NCI-H2081 (cell line): ENCODE data around the gene EMB.
"Not testable (repeated sequence)": the region's sequence is repeated elsewhere in the genome, so short reads cannot be mapped to it uniquely, and the experiment has no call there.

ENCODE experiments used
- DNase-seq, 2 experiments: peaks; one replicate each; lab custom pipeline; 2025; lab: John Stamatoyannopoulos, UW

Gene EMB, protein sequence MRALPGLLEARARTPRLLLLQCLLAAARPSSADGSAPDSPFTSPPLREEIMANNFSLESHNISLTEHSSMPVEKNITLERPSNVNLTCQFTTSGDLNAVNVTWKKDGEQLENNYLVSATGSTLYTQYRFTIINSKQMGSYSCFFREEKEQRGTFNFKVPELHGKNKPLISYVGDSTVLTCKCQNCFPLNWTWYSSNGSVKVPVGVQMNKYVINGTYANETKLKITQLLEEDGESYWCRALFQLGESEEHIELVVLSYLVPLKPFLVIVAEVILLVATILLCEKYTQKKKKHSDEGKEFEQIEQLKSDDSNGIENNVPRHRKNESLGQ

DNA sequence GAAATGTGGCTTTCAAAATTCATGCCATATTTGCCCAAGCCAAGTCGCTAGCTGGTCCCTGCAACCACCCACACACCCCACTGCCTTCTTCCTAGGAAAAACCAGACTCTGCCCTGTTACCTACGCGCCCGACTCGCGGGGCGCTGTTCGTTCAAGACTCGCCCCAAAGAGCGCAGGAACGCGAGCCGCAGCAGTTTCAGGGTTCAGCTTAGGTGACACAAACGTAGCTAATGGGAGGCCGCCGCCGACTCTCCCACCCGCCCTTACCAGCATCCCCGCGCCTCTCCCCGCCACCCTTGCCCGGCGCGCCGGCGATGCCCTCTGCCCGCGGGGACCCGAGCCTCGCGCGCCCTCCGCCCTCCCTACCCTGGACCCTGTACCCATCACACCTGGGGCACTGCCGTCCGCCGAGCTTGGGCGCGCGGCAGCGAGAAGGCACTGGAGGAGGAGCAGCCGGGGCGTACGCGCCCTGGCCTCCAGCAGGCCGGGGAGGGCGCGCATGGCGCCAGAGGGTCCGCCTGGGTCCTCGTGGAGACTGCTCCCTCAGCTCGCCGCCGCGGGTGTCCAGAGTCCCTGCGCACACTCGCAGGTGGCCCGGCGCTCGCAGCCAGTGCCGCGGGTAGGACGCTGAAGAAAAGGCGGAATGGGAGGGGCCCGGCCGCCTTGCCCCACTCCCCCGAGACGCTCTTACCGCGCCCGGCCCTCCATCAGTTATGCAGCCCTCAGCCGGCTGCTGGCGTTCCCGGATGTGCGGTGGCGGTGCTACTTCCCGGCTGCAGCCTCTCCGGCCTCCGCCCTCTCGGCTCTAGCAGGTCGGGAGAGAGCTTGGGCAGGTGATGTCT is at the start of gene EMB:
TSS of gene EMB (minus strand) at position 638 of the 842 bp plus-strand sequence. CDS start at position 501, 137 bp downstream.
- peak; percentile 77 to 78 for DNase-seq

DNA sequence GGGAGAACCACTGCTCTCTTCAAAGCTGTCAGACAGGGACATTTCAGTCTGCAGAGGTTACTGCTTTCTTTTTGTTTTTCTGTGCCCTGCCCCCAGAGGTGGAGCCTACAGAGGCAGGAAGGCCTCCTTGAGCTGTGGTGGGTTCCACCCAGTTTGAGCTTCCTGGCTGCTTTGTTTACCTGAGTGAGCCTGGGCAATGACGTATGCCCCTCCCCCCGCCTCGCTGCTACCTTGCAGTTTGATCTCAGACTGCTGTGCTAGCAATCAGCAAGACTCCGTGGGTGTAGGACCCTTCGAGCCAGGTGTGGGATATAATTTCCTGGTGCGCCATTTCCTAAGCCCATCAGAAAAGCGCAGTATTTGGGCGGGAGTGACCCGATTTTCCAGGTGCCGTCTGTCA is 48.4 kb upstream of the EMB start:
- not testable (repeated sequence) for DNase-seq

DNA sequence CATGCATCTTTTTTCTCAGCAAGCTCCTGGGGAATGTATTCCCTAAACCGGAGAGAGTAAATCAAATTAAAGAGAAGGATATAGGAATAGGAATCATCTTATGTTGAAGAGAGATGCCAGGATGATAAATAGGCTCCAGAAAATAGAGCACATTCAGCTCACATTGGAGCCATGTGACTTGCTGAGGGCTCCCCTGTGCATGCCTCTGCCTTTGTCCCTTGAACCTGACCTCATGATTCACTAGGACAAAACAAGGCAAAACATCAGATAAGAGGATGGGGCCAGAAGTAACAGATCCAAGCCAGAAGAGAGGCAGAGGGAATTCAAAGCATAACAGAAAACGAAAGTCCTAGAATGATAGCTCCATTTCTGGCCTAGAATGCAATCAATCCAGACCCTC is 37.7 kb upstream of the EMB start:
- not testable (repeated sequence) for DNase-seq

DNA sequence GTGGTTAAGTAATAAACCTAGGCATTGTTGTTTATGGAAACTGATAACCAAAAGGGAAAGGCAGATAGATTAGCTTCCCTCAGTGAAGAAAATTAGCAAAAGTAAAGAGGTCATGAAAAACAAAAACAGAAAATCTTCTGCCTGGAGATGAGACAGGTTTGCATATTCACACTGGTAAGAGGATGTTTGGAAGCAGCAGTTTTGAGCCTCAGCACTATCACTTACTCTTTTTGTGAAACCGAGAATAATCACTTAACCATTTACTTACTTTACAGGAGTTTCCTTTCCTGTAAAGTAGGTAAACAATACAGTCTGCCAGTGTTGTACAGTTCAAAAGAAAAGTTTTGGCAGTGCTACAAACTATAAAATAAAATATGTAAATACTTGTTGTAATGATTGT is 35.5 kb upstream of the EMB start:
- no peak for DNase-seq

DNA sequence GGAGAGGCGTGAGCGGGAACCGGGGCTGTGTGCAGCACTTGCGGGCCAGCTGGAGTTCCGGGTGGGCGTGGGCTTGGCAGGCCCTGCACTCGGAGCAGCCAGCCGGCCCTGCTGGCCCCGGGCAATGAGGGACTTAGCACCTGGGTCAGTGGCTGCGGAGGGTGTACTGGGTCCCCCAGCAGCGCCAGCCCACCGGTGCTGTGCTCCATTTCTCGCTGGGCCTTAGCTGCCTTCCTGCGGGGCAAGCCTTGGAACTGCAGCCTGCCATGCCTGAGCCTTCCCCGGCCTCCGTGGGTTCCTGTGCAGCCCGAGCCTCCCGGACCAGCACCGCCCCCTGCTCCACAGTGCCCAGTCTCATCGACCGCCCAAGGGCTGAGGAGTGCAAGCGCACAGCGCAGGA is 23.9 kb upstream of the EMB start:
- not testable (repeated sequence) for DNase-seq

DNA sequence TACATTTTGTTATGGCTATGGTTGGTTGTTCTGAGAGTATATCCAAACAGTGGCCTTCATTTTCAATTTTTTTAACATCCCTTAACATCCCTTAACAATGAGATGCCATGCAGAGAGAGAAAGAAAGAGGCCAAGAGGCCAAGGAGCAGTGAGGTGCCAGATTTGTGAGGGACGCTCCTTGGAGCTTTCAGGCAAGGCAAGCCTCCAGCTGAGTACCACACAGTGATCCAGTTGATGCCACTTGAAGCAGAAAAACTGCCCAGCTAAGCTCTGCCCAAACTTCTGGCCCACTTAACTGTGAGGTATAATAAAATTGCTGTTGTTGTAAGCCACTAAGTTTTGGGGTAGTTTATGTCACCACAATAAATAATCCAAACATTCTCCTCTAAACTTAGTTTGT is 22.6 kb upstream of the EMB start:
- DNase-seq, result no peak

DNA sequence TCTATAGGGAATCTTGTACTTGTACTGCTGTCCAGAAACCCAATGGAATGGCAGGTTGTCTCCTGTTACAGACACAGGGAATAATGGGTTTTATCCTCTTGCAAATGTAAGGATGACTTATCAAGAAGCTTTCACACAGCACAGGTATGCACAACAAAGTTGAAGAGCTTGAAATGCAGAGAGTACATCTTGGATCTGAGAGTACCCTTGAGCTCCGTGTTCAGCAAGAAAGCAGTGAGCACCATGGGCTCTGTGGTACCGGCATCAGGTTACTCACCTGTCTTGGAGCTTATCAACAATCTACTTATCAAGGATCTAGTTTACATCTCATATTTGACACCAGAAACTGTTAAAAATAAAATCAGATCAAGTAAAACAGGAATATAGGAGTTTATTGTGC is 22.0 kb upstream of the EMB start:
- DNase-seq, result no peak

DNA sequence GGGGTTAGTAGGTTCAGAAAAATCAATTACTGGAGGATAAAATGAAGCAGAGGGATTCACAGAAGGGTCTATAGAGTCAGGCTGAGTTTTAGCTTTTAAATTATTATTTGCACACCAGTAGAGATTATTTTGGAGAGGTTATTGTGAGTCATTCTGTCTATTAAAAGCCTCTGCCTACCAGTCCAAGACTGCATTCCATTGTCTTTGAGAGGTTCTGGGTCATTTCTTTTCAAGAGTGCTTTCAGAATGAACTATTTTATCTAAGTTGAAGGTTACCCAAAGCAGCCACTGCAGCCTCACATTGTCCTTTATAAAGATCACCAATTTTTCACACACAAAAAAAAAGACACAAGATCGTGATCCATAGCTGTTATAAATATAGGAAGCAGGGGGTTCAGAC is 21.5 kb upstream of the EMB start:
- DNase-seq, result not testable (repeated sequence)

DNA sequence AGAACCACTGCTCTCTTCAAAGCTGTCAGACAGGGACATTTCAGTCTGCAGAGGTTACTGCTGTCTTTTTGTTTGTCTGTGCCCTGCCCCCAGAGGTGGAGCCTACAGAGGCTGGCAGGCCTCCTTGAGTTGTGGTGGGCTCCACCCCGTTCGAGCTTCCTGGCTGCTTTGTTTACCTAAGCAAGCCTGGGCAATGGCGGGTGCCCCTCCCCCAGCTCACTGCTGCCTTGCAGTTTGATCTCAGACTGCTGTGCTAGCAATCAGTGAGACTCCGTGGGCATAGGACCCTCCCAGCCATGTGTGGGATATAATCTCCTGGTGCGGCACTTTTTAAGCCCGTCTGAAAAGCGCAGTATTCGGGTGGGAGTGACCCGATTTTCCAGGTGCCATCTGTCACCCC is 17.3 kb upstream of the EMB start:
- DNase-seq, result not testable (repeated sequence)

DNA sequence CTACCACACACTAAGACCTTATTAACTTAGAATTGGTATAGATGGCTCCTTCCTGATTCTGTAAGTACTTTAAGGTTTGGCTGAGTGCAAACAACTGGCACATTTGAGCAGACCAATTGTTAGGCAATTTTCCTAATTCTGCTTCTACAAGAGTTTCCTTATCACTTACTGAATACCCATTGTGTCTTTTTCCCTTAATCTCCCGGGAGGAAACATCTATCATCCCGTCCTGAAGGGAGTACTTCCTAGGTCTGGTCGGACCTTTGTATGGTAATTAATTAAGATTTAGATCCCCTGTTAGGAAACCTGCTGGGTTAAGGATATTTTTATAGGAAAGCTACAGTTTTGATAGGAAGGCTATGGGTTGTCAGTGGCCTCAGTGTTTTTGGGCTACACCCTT is 8.2 kb upstream of the EMB start:
- not testable (repeated sequence) for DNase-seq

DNA sequence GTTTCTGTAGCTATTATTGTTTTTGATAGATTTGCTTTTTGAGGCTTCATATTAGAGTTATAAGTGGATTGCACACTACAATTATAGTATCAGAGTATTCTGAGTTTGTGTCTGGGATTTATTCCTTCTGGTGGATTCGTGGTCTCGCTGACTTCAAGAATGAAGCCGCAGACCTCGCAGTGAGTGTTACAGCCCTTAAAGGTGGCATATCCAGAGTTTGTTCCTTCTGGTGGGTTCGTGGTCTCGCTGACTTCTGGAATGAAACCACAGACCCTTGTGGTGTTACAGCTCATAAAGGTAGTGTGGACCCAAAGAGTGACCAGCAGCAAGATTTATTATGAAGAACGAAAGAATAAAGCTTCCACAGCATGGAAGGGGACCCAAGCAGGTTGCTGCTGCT is 6.9 kb upstream of the EMB start:
- no peak for DNase-seq

DNA sequence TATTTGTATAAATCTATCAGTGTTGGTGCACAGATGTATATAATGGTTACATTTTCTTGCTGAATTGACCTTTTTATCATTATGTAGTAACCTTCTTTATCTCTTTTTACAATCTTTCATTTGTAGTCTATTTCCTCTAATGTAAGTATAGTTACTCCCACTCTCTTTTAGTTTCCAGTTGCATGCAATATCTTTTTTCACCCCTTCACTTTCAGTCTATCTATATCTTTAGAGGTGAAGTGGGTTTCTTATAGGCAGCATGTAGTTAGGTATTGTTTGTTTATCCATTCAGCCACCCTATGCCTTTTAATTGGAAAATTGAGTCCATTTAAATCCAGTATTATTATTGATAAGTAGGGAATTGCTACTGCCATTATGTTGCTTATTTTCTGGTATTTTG is 6.1 kb upstream of the EMB start:
- no peak for DNase-seq

DNA sequence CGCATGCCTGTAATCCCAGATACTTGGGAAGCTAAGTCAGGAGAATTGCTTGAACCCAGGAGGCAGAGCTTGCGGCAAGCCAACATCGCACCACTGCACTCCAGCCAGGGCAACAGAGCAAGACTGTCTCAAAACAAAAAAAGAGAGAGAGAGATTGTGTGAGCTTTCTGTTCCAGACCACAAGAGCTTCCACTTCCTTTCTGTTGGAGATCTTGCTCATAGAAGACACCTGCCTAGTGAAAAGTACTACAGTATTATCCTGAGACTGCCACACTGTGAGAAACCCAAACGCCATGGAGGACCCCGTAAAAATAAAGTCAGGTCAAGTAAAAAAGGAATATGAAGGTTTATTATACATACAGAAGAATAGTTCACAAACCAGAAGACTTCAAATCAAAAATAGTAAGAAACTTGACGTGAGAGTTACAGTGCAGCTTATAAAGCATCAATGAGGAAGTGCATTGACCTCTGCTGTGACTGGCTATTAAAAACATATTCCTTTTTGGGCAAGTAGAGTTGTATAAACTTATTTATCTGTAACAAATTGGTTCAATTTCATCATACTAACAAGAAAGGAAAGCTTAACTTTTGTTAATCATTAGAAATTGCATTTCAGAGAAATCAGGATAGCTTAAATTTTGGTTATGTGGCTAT is 4.3 kb upstream of the EMB start:
- DNase-seq, result no peak

DNA sequence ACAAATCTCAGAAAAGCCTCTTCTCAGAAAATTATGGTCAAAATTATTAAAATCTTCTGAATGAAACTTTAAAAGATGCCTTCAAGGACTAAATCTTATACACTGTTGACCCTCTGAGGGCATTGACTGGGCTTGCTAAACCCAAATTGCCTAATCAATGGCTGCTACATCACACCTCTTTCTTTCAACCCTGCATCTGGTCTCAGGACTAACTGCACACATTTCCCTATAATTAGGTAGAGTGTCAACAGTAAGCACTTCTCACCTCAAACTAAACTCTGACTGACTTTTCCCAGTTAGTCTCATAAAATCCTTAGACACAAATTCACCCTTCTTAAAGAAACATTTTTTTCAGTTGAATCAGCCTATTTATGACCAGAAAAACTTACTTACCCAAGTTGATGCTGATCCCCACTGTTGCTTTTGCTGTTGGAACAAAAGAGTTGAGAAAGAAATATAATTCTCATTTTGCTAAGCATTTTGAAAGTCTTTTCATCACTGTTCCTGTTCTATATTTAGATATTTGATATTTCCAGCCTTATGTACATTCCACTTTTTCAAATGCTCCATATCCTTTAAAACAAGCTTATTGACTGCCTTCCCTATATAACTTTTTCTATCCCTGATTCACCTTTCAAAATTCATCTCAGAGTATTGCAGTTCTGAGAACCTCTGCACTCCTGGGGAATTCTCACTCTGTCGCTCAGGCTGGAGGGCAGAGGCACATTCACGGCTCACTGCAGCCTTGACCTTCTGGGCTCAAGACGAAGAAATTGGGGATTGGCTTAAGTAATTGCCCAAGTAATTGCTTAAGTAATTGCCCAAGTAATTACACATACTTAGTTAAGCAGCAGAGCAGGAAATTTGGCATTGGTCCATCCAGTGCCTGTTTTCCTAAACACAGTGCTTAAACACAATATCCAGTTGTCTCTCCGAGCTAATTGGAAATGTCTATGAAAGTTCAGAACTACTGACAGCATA is 1.8 kb upstream of the EMB start:
- DNase-seq, result not testable (repeated sequence)

DNA sequence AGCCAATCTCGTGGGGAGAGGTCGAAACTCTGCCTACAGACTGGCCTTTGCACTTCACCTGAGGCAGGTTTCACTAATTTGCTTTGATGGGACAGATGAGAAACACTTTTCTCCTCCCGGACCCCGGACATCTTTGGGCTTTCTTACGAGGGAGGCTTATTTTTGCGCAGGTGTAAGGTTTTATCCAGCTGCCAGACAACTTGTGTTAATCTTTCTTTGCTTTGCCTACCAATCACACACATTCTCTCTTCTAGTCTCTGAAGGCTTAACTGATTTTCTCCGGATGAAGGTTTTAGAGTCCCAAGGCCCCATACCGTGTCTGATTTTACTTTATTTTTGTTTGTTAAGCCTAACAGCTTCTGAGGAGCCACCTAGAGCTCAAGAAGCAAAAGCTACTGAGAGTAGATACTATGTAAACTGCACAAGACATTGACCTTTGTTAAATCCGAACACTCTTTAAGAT is 436 bp upstream of the EMB start:
- DNase-seq, result no peak

DNA sequence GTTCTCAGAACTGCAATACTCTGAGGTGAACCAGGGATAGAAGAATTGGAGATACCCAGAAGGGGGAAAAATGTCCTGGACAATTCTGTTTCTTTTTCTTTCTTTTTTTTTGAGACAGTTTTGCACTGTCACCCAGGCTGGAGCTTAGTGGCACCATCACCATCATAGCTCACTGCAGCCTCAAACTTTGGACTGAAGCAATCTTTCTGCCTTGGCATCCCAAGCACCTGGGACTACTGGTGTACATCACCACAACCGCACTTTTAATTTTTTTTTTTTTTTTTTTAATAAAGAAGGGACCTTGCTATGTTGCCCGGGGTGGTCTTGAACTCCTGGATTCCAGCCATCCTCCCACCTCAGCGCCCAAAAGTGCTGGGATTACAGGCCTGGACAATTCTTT is 1.9 kb downstream of the EMB start:
- no peak for DNase-seq

DNA sequence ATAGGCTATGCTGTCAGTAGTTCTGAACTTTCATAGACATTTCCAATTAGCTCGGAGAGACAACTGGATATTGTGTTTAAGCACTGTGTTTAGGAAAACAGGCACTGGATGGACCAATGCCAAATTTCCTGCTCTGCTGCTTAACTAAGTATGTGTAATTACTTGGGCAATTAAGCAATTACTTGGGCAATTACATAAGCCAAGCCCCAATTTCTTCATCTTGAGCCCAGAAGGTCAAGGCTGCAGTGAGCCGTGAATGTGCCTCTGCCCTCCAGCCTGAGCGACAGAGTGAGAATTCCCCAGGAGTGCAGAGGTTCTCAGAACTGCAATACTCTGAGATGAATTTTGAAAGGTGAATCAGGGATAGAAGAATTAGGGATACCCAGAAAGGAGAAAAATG is 3.0 kb downstream of the EMB start:
- DNase-seq, result not testable (repeated sequence)

DNA sequence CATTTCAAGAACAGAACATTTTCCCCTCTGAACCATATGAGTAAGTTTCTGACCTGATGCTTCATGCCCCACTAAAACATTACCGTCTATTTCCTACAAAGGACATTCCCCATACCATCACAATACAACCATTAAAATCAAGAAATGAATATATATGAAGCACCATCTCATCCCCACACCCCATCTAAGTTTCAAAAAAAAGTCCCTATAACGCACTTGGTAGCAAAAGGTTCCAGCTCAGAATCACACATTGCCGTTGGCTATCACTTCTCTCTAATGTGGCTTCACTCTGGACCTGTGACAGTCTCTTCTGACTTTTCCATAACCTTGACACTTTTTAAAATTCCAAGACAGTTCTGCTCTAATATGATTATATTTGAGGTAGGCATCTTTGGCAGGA is 5.9 kb downstream of the EMB start:
- no peak for DNase-seq

DNA sequence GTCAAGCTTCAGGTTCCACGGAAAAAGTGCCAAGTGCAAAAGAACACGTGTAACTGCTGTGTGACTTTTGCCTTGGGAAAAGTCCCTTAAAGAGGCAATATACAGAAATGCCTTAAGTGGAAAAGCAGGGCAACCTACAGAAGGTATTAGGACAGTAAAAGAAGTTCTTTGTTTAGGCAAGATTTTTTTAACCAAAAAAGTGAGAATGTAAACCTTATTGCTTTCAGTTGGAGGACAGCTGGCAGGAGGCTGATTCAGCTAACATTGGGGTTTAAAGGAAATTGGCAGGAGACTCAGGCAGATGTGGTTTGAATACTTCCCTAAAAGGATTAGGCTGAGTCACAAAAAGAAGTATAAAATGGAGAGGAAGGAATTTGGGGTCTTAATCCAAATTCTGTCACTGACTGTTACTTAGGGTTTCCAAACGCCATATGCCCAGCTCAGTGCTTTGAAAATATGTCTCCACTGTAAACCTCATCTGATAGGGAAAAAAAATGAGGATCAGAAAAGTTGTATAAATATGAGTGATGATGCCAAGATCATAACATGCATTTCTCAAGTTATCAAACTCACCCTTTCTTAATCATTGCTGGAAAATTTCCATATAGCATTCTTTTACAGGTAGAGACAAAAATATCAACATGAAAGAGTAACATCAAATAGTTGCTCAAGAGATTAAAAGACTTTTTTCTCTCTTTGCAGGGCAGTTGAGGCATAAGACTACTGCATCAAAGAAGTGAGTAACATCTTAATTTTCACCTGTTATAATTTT is 9.8 kb downstream of the EMB start:
- DNase-seq, result not testable (repeated sequence)

DNA sequence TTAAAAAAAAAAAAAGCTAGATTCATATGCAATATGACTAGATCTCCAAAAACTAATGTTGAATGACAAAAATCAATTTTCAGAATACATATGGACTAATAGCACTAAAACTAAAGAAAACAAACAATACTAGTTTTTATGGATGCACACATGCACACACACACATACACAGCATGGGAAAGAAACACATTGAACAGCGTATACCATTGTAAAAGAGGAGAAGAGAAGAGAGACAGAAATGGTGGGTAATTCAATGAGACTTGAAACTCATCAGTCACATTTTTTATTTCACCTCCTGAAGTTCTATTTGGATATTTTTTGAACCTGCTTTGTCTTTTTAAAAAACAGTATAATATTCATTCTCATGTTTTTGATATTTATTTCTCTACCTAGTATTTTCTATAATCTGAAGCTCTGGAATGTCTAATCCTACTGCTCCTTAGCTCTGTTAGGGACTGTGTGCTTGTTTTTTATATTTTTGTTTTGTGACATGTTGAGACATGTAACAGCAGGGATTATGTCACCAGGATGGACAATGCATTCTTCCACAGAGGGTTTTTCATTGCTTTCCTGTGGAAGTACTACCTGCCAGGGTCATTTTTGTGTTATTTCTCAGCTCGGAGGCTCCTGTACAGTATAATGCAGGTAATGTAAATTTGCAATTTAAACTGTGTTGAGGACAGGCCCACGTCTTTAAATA is 17.8 kb downstream of the EMB start:
- DNase-seq, result not testable (repeated sequence)
